Measurements from ENCODE around the gene WDR62. TPM values are rescaled to one million over a fixed set of nuclear protein-coding genes. Genes with fewer than 3 reads are reported as not detected.

The WDR62 gene
- total and polyA plus RNA-seq, 2 of the 8 experiments (the other 6 are each of a cell fraction or from before 2014, with no cell fraction given), result 28.2 to 39.5 TPM

GRCh38 chr19:36150586-36150985 lies 95.9 kb downstream of the WDR62 start:
- Histone ChIP-seq H3K79me2 (ENCODE audit: control insufficient read depth in 1 of 2, insufficient read depth in 2 of 2, low read length in 2 of 2) (no peaks in the 10 kb centered on the region), H3K18ac (ENCODE audit: extremely low read depth, low read length) (no peak overlapping the region), H4K5ac (ENCODE audit: insufficient read length, low read depth, low read length) (no peak overlapping the region), H3K79me1 (ENCODE audit: low read depth, low read length) (no peaks in the 10 kb centered on the region), H3K27me3 (replicated peaks in 1 of 4; ENCODE audit: control insufficient read depth in 3 of 4, extremely low read depth in 1 of 4, insufficient read depth in 3 of 4, low read length in 3 of 4) (no peaks in the 10 kb centered on the region), H2BK15ac (ENCODE audit: low read length) (no peak overlapping the region), H3K36me3 (ENCODE audit: control insufficient read depth in 2 of 4, insufficient read depth in 4 of 4, low read length in 3 of 4) (peaks cover 12 to 41% (median 23%) of the 10 kb centered on the region in 4 experiments), H4K8ac (ENCODE audit: extremely low read depth, insufficient read depth, low read length) (no peak overlapping the region), H4K20me1 (replicated peaks in 1 of 2; ENCODE audit: control insufficient read depth in 1 of 2, insufficient read depth in 2 of 2, low read length in 2 of 2) (peaks cover 0 to 12% of the 10 kb centered on the region in 2 experiments), H3K9me3 (ENCODE audit: insufficient read depth in 2 of 2, low read depth in 1 of 2, low read length in 1 of 2) (no peaks in the 10 kb centered on the region), H2AK5ac (ENCODE audit: low read depth, low read length) (no peak overlapping the region), H4K91ac (replicated peaks; ENCODE audit: insufficient read length, low read length) (no peak overlapping the region), H3K23me2 (ENCODE audit: low read depth, low read length) (peaks cover 13% of the 10 kb centered on the region; the same call in 1 of the 2 replicates), H2BK12ac (ENCODE audit: low read depth, low read length) (no peak overlapping the region), H3K23ac (ENCODE audit: insufficient read length) (no peak overlapping the region), H2BK120ac (replicated peaks; ENCODE audit: low read depth, low read length) (no peak overlapping the region), H3K27ac (ENCODE audit: low read depth, low read length) (no peak overlapping the region), H2AFZ (ENCODE audit: low read length) (no peak overlapping the region), H3K4me3 (ENCODE audit: extremely low read depth in 1 of 4, insufficient read depth in 2 of 4, low read depth in 3 of 4, low read length in 4 of 4) (no peak overlapping the region), H3K56ac (replicated peaks; ENCODE audit: insufficient read length, low read depth, low read length) (no peak overlapping the region), H2BK5ac (ENCODE audit: low read depth, low read length) (no peak overlapping the region), H3K4me1 (replicated peaks in 1 of 4; ENCODE audit: control insufficient read depth in 3 of 4, insufficient read depth in 4 of 4, low read length in 3 of 4) (peaks cover 0 to 5% (median 0%) of the 10 kb centered on the region in 4 experiments; a peak in 1 of 7 replicates), H3K14ac (ENCODE audit: insufficient read length) (no peak overlapping the region), H3K4ac (replicated peaks; ENCODE audit: insufficient read length, low read depth, low read length) (no peak overlapping the region), H3K4me2 (ENCODE audit: insufficient read depth in 1 of 2, low read depth in 2 of 2, low read length in 2 of 2) (peak overlapping the region in 1 of 2 experiments; percentile 97; a peak in 1 of 4 replicates), H3K9ac (replicated peaks in 1 of 4; ENCODE audit: extremely low read depth in 1 of 4, low read depth in 3 of 4, low read length in 3 of 4) (0 out of 7 replicates have a peak overlapping the region, but pooled peaks of 1 of the 4 experiments have one; percentile 22), H2BK20ac (ENCODE audit: low read length) (no peak overlapping the region)
- POLR2A ChIA-PET (ENCODE audit: partially characterized antibody), result interaction anchor here (0.6 to 4.2 kb wide), 17 partner anchors 8 to 339 kb away, joined by 3 to 29 read pairs (median 4); partner anchors contain the start of genes POLR2I, TBCB and ZNF566
- FAIRE-seq, result no peak
- CTCF ChIA-PET (ENCODE audit: partially characterized antibody), result interaction anchor here (0.8 to 2.9 kb wide), 4 partner anchors 14 to 22 kb away, joined by 3 to 17 read pairs (median 4); no protein-coding TSS in a partner anchor
- TF ChIP-seq EGR1 (IDR thresholded peaks at IDR 0.05; ENCODE audit: borderline replicate concordance, low read depth, low read length), result no peak
- WGBS, 2 experiments (ENCODE audit: extremely low coverage in 1 of 2, insufficient coverage in 1 of 2, insufficient read length in 1 of 2, insufficient replicate concordance in 2 of 2, low coverage in 1 of 2, low lambda C conversion rate in 2 of 2, missing lambda C conversion rate in 1 of 2), result 95% methylated on average over 5 of the region's 5 CpGs; no CpG with 5 or more reads in 1 of the 2 experiments
- no peak for DNase-seq (ENCODE audit: low read depth in 1 of 2, low spot score in 2 of 2)
